Thyroid gland (tissue), 4 donors: Measurements from ENCODE around the gene UBA1. TPM values are rescaled to one million over a fixed set of nuclear protein-coding genes. Genes with fewer than 3 reads are reported as not detected.

Experiments
- DNase-seq, 2 donors: peaks; one replicate each; pipeline ENCODE4 v3.0.0-alpha.2; 2019
- H3K27ac ChIP-seq, 3 donors: fragments of 200-600 bp; sonication (generic); 1 replicate in 2 of 3; 2 replicates in 1 of 3; pipeline ENCODE4 v1.5.1; 2016 to 2019; ENCODE audit warnings: mild to moderate bottlenecking in 1 of 3, moderate library complexity in 1 of 3
- H3K27me3 ChIP-seq: fragments of 200-600 bp; sonication (generic); one replicate; pipeline ENCODE4 v1.5.1; 2019
- H3K36me3 ChIP-seq, 2 donors: fragments of 200-600 bp; sonication (generic); one replicate each; pipeline ENCODE4 v1.5.1; 2016 to 2019
- H3K4me1 ChIP-seq, 2 donors: fragments of 200-600 bp; sonication (generic); one replicate each; pipeline ENCODE4 v1.5.1; 2017 to 2019
- H3K4me3 ChIP-seq, 3 donors: fragments of 200-600 bp; sonication (generic); replicated peaks in 1 of 3; 1 replicate in 2 of 3; 2 replicates in 1 of 3; pipeline ENCODE4 v1.5.1; 2016; ENCODE audit warnings: mild to moderate bottlenecking in 1 of 3
- H3K9me3 ChIP-seq: fragments of 200-600 bp; sonication (generic); one replicate; pipeline ENCODE4 v1.5.1; 2017
- POLR2A ChIP-seq, 2 donors: fragments of 450-650 bp; IDR thresholded peaks; one replicate each; pipeline ENCODE4 v1.6.1; 2017; ENCODE audit warnings: antibody characterized with exemption in 2 of 2, mild to moderate bottlenecking in 2 of 2, moderate library complexity in 1 of 2
- WGBS, 2 donors: methylation state at CpG; one replicate each; pipeline ENCODE4 v1.1.5; 2017; 5-methylcytosine and 5-hydroxymethylcytosine counted together
- intact Hi-C: fragments of 100-400 bp; cut with DNase I; formaldehyde crosslinking; loops from one replicate; pipeline ENCODE4 v1.15.1; 2023
- total RNA-seq, 4 donors: library from RNA; depleted of rRNA; stranded (reverse); fragments of >200 nt; gene quantifications; one replicate each; pipeline ENCODE4 v1.2.3, GENCODE V29; 2016
- TF ChIP-seq, protein P1 (sequence below), 6 experiments: fragments of 200-600 bp in 3 of 6; fragments of 450-650 bp in 3 of 6; sonication (generic) in 3 of 6; IDR thresholded peaks; one replicate each; pipeline ENCODE4 v1.5.1; 2016 to 2019; ENCODE audit warnings: antibody characterized with exemption in 6 of 6, mild to moderate bottlenecking in 2 of 6, inconsistent platforms in 1 of 6, moderate library complexity in 1 of 6

Gene UBA1
- total RNA-seq, 4 donors from 2014 or later: 159 to 293 (median 201) TPM

DNA sequence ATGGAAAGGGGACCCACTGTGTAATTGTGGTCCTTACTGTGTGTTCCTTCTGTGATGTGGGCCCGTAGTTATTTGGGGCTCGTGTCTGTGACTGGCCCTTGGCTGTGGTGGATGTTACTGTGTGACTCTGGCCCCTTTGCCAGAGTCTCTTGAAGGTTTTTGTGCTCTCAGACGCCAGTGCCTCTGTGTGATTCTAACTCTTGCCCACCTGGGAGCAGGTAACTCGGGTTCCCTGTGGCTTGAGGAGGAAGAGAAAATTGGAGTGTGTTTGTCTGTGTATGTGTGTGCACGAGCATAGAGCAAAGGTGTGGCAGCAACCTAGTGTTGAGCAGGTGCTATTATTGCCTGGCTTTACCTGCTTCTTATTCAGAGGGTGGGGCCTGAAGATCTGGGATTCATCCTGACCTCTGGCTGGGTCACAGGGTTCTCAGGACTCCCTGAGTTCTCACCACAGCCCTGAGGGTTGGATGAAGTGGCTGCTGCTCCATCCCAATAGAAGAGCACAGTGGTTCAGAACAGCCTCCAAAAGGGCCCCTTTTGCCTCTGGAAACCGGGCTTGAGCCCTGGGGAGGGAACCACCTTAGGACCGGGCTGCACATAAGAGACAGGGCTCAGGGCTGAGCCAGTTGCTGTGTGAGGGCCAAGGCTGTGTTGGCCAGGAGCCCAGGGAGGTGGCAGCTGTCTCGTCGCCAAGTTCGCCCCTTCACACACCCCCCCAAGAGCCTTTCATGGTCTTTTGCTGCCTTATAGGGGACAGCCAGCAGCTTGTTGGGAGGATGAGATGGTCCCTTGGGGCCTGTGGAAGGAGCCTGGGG, 47.3 kb upstream of the UBA1 start:
- peak overlapping the region; percentile 90 to 97 (median 93) for H3K27ac ChIP-seq
- H3K9me3 ChIP-seq: no peaks in the 10 kb centered on the region
- 0 to 10% methylated on average over 1 to 2 of the region's 10 CpGs for WGBS, 2 donors
- DNase-seq: peak; percentile 15 to 17
- H3K4me1 ChIP-seq: peaks cover 7 to 14% of the 10 kb centered on the region in 2 donors
- intact Hi-C loops: no loop called here
- H3K27me3 ChIP-seq: no peaks in the 10 kb centered on the region
- TF ChIP-seq POLR2A (IDR thresholded peaks at IDR 0.05): no peak
- TF ChIP-seq, protein P1, sequence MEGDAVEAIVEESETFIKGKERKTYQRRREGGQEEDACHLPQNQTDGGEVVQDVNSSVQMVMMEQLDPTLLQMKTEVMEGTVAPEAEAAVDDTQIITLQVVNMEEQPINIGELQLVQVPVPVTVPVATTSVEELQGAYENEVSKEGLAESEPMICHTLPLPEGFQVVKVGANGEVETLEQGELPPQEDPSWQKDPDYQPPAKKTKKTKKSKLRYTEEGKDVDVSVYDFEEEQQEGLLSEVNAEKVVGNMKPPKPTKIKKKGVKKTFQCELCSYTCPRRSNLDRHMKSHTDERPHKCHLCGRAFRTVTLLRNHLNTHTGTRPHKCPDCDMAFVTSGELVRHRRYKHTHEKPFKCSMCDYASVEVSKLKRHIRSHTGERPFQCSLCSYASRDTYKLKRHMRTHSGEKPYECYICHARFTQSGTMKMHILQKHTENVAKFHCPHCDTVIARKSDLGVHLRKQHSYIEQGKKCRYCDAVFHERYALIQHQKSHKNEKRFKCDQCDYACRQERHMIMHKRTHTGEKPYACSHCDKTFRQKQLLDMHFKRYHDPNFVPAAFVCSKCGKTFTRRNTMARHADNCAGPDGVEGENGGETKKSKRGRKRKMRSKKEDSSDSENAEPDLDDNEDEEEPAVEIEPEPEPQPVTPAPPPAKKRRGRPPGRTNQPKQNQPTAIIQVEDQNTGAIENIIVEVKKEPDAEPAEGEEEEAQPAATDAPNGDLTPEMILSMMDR (IDR thresholded peaks at IDR 0.05): no peak
- H3K36me3 ChIP-seq: no peaks in the 10 kb centered on the region
- H3K4me3 ChIP-seq: peak overlapping the region in 2 of 3 donors; percentile 38 to 81

DNA sequence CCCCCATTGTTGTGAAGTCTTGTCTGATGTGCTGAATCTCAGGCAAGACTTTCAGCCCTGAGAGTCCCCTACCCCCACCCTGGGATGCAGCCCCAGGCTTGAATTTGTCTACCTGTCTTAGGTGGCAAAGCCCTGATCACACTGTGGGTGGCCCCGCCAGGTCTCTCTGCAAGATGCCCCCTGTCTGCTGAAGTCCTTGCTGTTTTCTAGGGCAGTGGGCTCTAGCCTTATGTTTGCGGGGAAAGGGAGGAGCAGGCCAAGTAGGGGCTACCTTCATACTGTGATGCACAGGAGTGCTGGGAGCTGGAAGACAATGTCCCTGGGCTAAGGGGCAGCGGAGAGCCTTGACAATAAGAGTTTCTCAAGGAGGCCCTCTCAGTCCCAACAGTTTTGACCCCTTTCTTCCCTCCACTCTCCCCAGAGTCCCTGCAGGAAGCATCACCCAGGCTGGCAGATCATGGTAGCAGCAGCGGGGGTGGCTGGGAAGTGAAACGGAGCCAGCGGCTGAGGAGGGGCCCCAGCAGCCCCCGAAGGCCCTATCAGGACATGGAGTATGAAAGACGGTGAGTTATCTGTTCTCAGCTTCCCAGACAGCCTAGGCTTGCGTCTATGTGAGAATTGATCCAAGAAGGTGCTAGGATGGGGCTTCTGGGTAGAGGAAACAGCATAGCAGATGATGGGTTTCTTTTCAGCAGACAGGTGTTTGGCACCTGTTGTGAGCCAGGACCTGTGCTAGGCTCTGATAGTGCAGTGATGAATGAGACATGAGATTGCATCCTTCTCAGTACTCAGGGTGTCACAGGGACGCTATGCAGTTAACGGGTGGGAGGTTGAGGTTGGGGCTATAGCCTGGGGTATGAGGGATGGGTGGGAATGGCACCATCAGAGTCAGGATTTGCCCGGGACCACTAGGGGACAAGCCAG, 46.4 kb upstream of the UBA1 start:
- 79% methylated on average over 12 of the region's 12 CpGs; no CpG with 5 or more reads in 1 of the 2 donors for WGBS, 2 donors
- Histone ChIP-seq H3K4me1 (peaks cover 7 to 14% of the 10 kb centered on the region in 2 donors), H3K27me3 (no peaks in the 10 kb centered on the region), H3K4me3 (no peak overlapping the region), H3K9me3 (no peaks in the 10 kb centered on the region), H3K36me3 (no peaks in the 10 kb centered on the region), H3K27ac (peak overlapping the region in 1 of 3 donors; percentile 93)
- TF ChIP-seq, protein P1 (IDR thresholded peaks at IDR 0.05): no peak
- DNase-seq: no peak
- intact Hi-C loops: no loop called here

DNA sequence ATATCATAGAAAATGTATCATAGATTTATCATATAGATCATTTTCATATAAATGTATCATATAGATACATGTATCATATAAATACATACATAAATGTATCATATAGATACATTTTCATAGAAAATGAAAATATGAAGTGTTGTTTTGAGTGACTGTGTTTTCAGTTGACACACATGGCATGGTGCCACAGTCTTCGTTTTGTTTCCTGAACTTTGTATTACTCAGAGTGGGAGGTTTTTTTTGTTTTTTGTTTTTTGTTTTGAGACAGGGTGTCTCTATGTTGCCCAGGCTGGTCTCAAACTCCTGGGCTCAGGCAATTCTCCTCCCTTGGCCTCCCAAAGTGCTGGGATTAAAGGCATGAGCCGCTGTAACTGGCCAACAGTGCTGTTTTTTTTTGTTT, 44.7 kb upstream of the UBA1 start:
- Histone ChIP-seq H3K9me3 (no peaks in the 10 kb centered on the region), H3K36me3 (no peaks in the 10 kb centered on the region), H3K4me1 (peaks cover 0 to 14% of the 10 kb centered on the region in 2 donors), H3K27me3 (no peaks in the 10 kb centered on the region), H3K4me3 (no peak overlapping the region), H3K27ac (no peak overlapping the region)
- no peak for DNase-seq
- 55 to 74% methylated on average over 2 of the region's 2 CpGs for WGBS, 2 donors
- intact Hi-C loops: no loop called here
- TF ChIP-seq, protein P1 (IDR thresholded peaks at IDR 0.05): no peak
- no peak for TF ChIP-seq POLR2A (IDR thresholded peaks at IDR 0.05)

DNA sequence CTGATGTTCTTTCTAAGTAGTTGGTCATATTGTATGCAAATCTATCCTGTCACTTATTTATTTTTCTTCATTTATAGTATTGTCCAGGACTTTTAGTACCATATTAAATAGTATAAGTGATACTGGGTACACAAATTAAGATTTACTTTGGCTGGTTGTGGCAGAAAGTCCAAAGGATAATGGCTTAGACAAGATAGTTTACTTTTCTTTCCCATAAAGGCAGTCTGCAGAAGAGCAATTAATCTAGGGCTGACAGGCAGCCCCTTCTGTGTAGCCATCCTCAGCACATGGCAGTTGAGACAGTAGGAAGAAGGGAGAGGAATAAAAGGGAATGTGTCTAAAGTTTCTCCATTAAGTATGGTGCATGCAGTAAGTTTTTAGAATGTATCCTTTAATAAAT, 42.2 kb upstream of the UBA1 start:
- Histone ChIP-seq H3K27ac (no peak overlapping the region), H3K4me3 (no peak overlapping the region), H3K36me3 (no peaks in the 10 kb centered on the region), H3K27me3 (no peaks in the 10 kb centered on the region), H3K9me3 (no peaks in the 10 kb centered on the region), H3K4me1 (peaks cover 0 to 13% of the 10 kb centered on the region in 2 donors)
- no peak for TF ChIP-seq POLR2A (IDR thresholded peaks at IDR 0.05)
- TF ChIP-seq, protein P1 (IDR thresholded peaks at IDR 0.05): no peak
- no peak for DNase-seq
- intact Hi-C loops: no loop called here
